Measurements from ENCODE around the gene ARHGAP29.

Gene ARHGAP29

DNA sequence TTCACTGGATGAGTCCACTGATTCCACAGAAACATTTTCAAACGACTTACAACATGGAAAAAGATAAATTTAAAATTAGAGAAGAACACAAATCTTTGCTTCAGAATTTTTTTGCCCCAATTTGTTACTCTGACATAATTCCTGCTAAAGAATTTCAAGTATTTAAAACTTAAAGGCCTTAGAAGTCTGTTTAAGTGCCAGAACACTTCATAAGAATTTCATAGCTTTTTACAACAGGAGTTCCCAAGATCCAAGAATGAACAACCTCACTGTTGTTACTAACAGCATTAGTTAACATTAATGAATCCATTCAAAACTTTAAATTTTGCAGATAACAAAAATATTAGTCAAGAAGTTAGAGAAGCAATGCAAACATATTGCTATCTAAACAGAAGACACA lies 31.7 kb downstream of the ARHGAP29 start:
- Histone ChIP-seq H3K79me1 (ENCODE audit: low read length) (no peaks in the 10 kb centered on the region), H3K4me3 (ENCODE audit: low read depth, low read length) (no peak overlapping the region), H2BK5ac (ENCODE audit: low read depth, low read length, poor library complexity) (no peak overlapping the region), H3K4me2 (ENCODE audit: low read length) (no peak overlapping the region), H4K91ac (ENCODE audit: low read depth, low read length) (no peak overlapping the region), H2BK12ac (ENCODE audit: low read length) (no peak overlapping the region), H2AFZ (ENCODE audit: insufficient read depth, low read length, poor library complexity) (no peak overlapping the region), H4K8ac (ENCODE audit: low read depth, low read length) (no peak overlapping the region), H3K14ac (ENCODE audit: low read length) (no peak overlapping the region), H2BK120ac (ENCODE audit: insufficient read depth, low read length, poor library complexity) (no peak overlapping the region), H3K4ac (ENCODE audit: low read depth, low read length) (no peak overlapping the region), H3K36me3 (ENCODE audit: control insufficient read depth in 1 of 2, insufficient read depth in 2 of 2, low read length in 2 of 2) (peaks cover 18 to 28% of the 10 kb centered on the region in 2 experiments), H3K9ac (ENCODE audit: low read length) (no peak overlapping the region), H3K27ac (ENCODE audit: low read depth, low read length) (no peak overlapping the region), H3K23ac (ENCODE audit: low read length) (no peak overlapping the region), H4K12ac (ENCODE audit: low read depth, low read length) (no peak overlapping the region), H3K27me3 (ENCODE audit: insufficient read depth, low read length) (no peaks in the 10 kb centered on the region), H3K9me3 (ENCODE audit: insufficient read depth, low read depth, low read length) (no peaks in the 10 kb centered on the region), H3K18ac (ENCODE audit: low read length) (no peak overlapping the region), H2AK5ac (ENCODE audit: low read length) (no peak overlapping the region), H3K79me2 (ENCODE audit: control insufficient read depth, insufficient read depth, low read length, poor library complexity) (no peaks in the 10 kb centered on the region), H3K4me1 (ENCODE audit: control insufficient read depth in 1 of 2, insufficient read depth in 2 of 2, low read length in 2 of 2) (peaks cover 0 to 2% of the 10 kb centered on the region in 2 experiments)
- WGBS (ENCODE audit: extremely low coverage, insufficient coverage, insufficient read length): no CpG with 5 or more reads among the region's 1 CpG
- DNase-seq: no peak

DNA sequence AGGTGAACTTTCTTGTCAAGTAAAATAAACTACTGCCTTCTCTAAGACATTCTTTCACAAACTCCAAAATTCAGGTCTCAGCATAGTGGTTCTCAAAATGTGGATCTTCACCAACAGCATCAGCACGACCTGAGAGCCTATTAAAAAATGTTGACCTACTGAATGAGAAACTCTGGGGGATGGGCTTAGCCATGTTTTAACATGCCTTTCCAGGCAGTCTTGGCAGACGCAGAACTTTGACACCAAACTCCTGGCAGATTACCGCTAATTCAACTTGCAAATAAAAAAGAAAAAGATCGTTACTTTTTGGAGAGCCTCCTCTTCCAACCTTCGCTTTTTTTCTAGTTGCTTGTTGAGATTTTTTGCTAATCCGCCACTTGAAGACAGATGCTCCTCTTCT lies 35.1 kb downstream of the ARHGAP29 start:
- H4K8ac ChIP-seq (ENCODE audit: low read depth, low read length): no peak overlapping the region
- no CpG with 5 or more reads among the region's 6 CpGs for WGBS (ENCODE audit: extremely low coverage, insufficient coverage, insufficient read length)
- no peak overlapping the region for H3K9ac ChIP-seq (ENCODE audit: low read length)

DNA sequence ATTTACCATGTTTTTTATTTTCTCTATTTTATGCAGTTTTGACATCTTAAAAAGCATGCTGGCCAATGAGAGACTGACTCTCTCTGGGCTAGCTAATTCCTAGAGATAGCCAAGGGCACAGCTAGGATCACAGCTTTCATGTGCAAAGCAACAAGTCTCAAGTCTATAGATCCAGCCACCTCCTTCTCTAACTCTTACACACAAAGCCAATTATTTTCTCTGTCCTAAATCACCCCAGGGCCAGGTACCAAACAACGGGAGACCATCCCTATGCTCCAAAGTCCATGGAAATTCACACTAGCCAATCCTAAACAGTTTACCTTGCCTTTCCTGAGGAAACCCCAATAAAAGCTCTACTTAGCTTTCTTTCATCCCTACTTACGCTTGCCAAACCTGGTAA lies 38.0 kb downstream of the ARHGAP29 start:
- no peak overlapping the region for H3K4me2 ChIP-seq (ENCODE audit: low read length)
- no peak overlapping the region for H4K12ac ChIP-seq (ENCODE audit: low read depth, low read length)
- H4K91ac ChIP-seq (ENCODE audit: low read depth, low read length): no peak overlapping the region
- WGBS (ENCODE audit: extremely low coverage, insufficient coverage, insufficient read length): no CpG with 5 or more reads among the region's 2 CpGs
- no peaks in the 10 kb centered on the region for H3K9me3 ChIP-seq (ENCODE audit: insufficient read depth, low read depth, low read length)
- no peaks in the 10 kb centered on the region for H3K27me3 ChIP-seq (ENCODE audit: insufficient read depth, low read length)
- H2BK120ac ChIP-seq (ENCODE audit: insufficient read depth, low read length, poor library complexity): no peak overlapping the region
- H3K9ac ChIP-seq (ENCODE audit: low read length): no peak overlapping the region
- H3K14ac ChIP-seq (ENCODE audit: low read length): no peak overlapping the region
- H2BK12ac ChIP-seq (ENCODE audit: low read length): no peak overlapping the region
- no peak overlapping the region for H3K4me3 ChIP-seq (ENCODE audit: low read depth, low read length)
- no peak overlapping the region for H4K8ac ChIP-seq (ENCODE audit: low read depth, low read length)
- H3K18ac ChIP-seq (ENCODE audit: low read length): no peak overlapping the region
- H3K79me1 ChIP-seq (ENCODE audit: low read length): no peaks in the 10 kb centered on the region
- no peaks in the 10 kb centered on the region for H3K4me1 ChIP-seq (ENCODE audit: control insufficient read depth in 1 of 2, insufficient read depth in 2 of 2, low read length in 2 of 2)
- H3K23ac ChIP-seq (ENCODE audit: low read length): no peak overlapping the region
- peaks cover 12 to 21% of the 10 kb centered on the region in 2 experiments for H3K36me3 ChIP-seq (ENCODE audit: control insufficient read depth in 1 of 2, insufficient read depth in 2 of 2, low read length in 2 of 2)
- no peak overlapping the region for H2BK5ac ChIP-seq (ENCODE audit: low read depth, low read length, poor library complexity)
- no peak overlapping the region for H3K4ac ChIP-seq (ENCODE audit: low read depth, low read length)
- H3K79me2 ChIP-seq (ENCODE audit: control insufficient read depth, insufficient read depth, low read length, poor library complexity): peaks cover under 1% of the 10 kb centered on the region
- no peak overlapping the region for H3K27ac ChIP-seq (ENCODE audit: low read depth, low read length)
- DNase-seq: no peak
- no peak overlapping the region for H2AFZ ChIP-seq (ENCODE audit: insufficient read depth, low read length, poor library complexity)
- no peak overlapping the region for H2AK5ac ChIP-seq (ENCODE audit: low read length)

More for the DNA sequence above, 35.1 kb downstream of the ARHGAP29 start:
- Histone ChIP-seq H2BK120ac (ENCODE audit: insufficient read depth, low read length, poor library complexity) (no peak overlapping the region), H2BK5ac (ENCODE audit: low read depth, low read length, poor library complexity) (no peak overlapping the region), H3K4me3 (ENCODE audit: low read depth, low read length) (no peak overlapping the region), H3K18ac (ENCODE audit: low read length) (no peak overlapping the region), H2AK5ac (ENCODE audit: low read length) (no peak overlapping the region), H2AFZ (ENCODE audit: insufficient read depth, low read length, poor library complexity) (no peak overlapping the region), H3K4me1 (ENCODE audit: control insufficient read depth in 1 of 2, insufficient read depth in 2 of 2, low read length in 2 of 2) (peaks cover 0 to 2% of the 10 kb centered on the region in 2 experiments), H3K79me1 (ENCODE audit: low read length) (no peaks in the 10 kb centered on the region), H3K27me3 (ENCODE audit: insufficient read depth, low read length) (no peaks in the 10 kb centered on the region), H3K79me2 (ENCODE audit: control insufficient read depth, insufficient read depth, low read length, poor library complexity) (no peaks in the 10 kb centered on the region), H3K27ac (ENCODE audit: low read depth, low read length) (no peak overlapping the region), H3K36me3 (ENCODE audit: control insufficient read depth in 1 of 2, insufficient read depth in 2 of 2, low read length in 2 of 2) (peaks cover 19 to 27% of the 10 kb centered on the region in 2 experiments), H2BK12ac (ENCODE audit: low read length) (no peak overlapping the region), H4K91ac (ENCODE audit: low read depth, low read length) (no peak overlapping the region), H3K4me2 (ENCODE audit: low read length) (no peak overlapping the region), H3K14ac (ENCODE audit: low read length) (no peak overlapping the region), H3K9me3 (ENCODE audit: insufficient read depth, low read depth, low read length) (no peaks in the 10 kb centered on the region), H3K23ac (ENCODE audit: low read length) (no peak overlapping the region), H3K4ac (ENCODE audit: low read depth, low read length) (no peak overlapping the region), H4K12ac (ENCODE audit: low read depth, low read length) (no peak overlapping the region)
- DNase-seq: no peak

GRCh38 chr1:94194079-94194865 lies 43.1 kb downstream of the ARHGAP29 start:
- Histone ChIP-seq H2BK5ac (ENCODE audit: low read depth, low read length, poor library complexity) (no peak overlapping the region), H3K4me3 (ENCODE audit: low read depth, low read length) (no peak overlapping the region), H4K12ac (ENCODE audit: low read depth, low read length) (no peak overlapping the region), H3K79me2 (ENCODE audit: control insufficient read depth, insufficient read depth, low read length, poor library complexity) (peaks cover 2% of the 10 kb centered on the region), H3K9me3 (ENCODE audit: insufficient read depth, low read depth, low read length) (no peaks in the 10 kb centered on the region), H3K23ac (ENCODE audit: low read length) (no peak overlapping the region), H2AK5ac (ENCODE audit: low read length) (no peak overlapping the region), H3K27me3 (ENCODE audit: insufficient read depth, low read length) (no peaks in the 10 kb centered on the region), H2BK12ac (ENCODE audit: low read length) (no peak overlapping the region), H3K4me1 (ENCODE audit: control insufficient read depth in 1 of 2, insufficient read depth in 2 of 2, low read length in 2 of 2) (peaks cover 0 to 3% of the 10 kb centered on the region in 2 experiments), H3K27ac (ENCODE audit: low read depth, low read length) (no peak overlapping the region), H3K9ac (ENCODE audit: low read length) (no peak overlapping the region), H3K4me2 (ENCODE audit: low read length) (no peak overlapping the region), H2AFZ (ENCODE audit: insufficient read depth, low read length, poor library complexity) (no peak overlapping the region), H3K14ac (ENCODE audit: low read length) (no peak overlapping the region), H3K36me3 (ENCODE audit: control insufficient read depth in 1 of 2, insufficient read depth in 2 of 2, low read length in 2 of 2) (peaks cover 6 to 12% of the 10 kb centered on the region in 2 experiments), H3K4ac (ENCODE audit: low read depth, low read length) (no peak overlapping the region), H3K79me1 (ENCODE audit: low read length) (no peaks in the 10 kb centered on the region), H3K18ac (ENCODE audit: low read length) (no peak overlapping the region), H4K91ac (ENCODE audit: low read depth, low read length) (no peak overlapping the region), H2BK120ac (ENCODE audit: insufficient read depth, low read length, poor library complexity) (no peak overlapping the region), H4K8ac (ENCODE audit: low read depth, low read length) (no peak overlapping the region)
- WGBS (ENCODE audit: extremely low coverage, insufficient coverage, insufficient read length): no CpG with 5 or more reads among the region's 2 CpGs
- no peak for DNase-seq
